ENCODE results near the gene MIF.

GRCh38 chr22:23913306-23913660 is 19.1 kb downstream of the MIF start:
- TF ChIP-seq CTCF (IDR thresholded peaks at IDR 0.05) (no peak), POLR2A (IDR thresholded peaks at IDR 0.05) (no peak)
